ENCODE results near the gene WNT8B.

DNA sequence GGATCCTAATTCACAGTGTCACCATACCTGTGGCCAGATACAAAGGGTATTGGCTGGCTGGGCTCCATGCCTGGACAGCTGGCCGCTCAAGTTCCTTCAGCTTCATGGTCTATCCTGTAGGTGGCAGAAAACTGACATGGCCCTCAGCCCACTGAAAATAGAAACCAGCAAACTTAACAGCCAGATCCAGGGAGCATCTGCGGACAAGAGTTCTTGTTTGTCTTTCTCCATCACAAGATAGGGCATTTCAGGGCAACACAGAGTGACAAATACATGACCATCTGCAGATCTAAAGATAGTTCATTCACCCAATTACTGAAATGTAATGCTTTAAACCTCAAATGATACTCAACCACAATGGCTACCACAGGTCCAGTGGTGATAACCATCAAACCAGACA, 54.0 kb downstream of the WNT8B start:
- TF ChIP-seq, protein P1, sequence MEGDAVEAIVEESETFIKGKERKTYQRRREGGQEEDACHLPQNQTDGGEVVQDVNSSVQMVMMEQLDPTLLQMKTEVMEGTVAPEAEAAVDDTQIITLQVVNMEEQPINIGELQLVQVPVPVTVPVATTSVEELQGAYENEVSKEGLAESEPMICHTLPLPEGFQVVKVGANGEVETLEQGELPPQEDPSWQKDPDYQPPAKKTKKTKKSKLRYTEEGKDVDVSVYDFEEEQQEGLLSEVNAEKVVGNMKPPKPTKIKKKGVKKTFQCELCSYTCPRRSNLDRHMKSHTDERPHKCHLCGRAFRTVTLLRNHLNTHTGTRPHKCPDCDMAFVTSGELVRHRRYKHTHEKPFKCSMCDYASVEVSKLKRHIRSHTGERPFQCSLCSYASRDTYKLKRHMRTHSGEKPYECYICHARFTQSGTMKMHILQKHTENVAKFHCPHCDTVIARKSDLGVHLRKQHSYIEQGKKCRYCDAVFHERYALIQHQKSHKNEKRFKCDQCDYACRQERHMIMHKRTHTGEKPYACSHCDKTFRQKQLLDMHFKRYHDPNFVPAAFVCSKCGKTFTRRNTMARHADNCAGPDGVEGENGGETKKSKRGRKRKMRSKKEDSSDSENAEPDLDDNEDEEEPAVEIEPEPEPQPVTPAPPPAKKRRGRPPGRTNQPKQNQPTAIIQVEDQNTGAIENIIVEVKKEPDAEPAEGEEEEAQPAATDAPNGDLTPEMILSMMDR (IDR thresholded peaks at IDR 0.05), result no peak
- TF ChIP-seq POLR2AphosphoS5 (IDR thresholded peaks at IDR 0.05; ENCODE audit: insufficient read depth in 1 of 2, low read depth in 1 of 2), result no peak
